Measurements from ENCODE around the gene RGCC. TPM values are rescaled to one million over a fixed set of nuclear protein-coding genes. Genes with fewer than 3 reads are reported as not detected.
A peak's percentile ranks its signal among the peaks of the same experiment; 100 is the strongest.

Gene RGCC
- 0.77 TPM for total RNA-seq (ENCODE audit: unreplicated experiment)
- long read RNA-seq, result 0 reads

GRCh38 chr13:41456768-41457588 lies at the start of gene RGCC:
Gene RGCC, plus strand, starts transcription at chr13:41457550. Its CDS starts 158 bp downstream, at chr13:41457708.
- TF ChIP-seq, protein P1, sequence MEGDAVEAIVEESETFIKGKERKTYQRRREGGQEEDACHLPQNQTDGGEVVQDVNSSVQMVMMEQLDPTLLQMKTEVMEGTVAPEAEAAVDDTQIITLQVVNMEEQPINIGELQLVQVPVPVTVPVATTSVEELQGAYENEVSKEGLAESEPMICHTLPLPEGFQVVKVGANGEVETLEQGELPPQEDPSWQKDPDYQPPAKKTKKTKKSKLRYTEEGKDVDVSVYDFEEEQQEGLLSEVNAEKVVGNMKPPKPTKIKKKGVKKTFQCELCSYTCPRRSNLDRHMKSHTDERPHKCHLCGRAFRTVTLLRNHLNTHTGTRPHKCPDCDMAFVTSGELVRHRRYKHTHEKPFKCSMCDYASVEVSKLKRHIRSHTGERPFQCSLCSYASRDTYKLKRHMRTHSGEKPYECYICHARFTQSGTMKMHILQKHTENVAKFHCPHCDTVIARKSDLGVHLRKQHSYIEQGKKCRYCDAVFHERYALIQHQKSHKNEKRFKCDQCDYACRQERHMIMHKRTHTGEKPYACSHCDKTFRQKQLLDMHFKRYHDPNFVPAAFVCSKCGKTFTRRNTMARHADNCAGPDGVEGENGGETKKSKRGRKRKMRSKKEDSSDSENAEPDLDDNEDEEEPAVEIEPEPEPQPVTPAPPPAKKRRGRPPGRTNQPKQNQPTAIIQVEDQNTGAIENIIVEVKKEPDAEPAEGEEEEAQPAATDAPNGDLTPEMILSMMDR (IDR thresholded peaks at IDR 0.05; ENCODE audit: unreplicated experiment), result no peak
- DNase-seq (ENCODE audit: low spot score), result peak; percentile 62
- H3K27ac Mint-ChIP-seq (ENCODE audit: unreplicated experiment), result no peak within 1 kb of the TSS
- peaks cover 2% of the 10 kb centered on the region for H3K4me1 Mint-ChIP-seq (ENCODE audit: unreplicated experiment)
- peaks cover 11% of the 10 kb centered on the region for H3K27me3 Mint-ChIP-seq (ENCODE audit: unreplicated experiment)
- no peaks in the 10 kb centered on the region for H3K36me3 Mint-ChIP-seq (ENCODE audit: low read depth, unreplicated experiment)
- no peaks in the 10 kb centered on the region for H3K9me3 Mint-ChIP-seq (ENCODE audit: unreplicated experiment)
- peak within 1 kb of the TSS; percentile 78 for H3K4me3 Mint-ChIP-seq (ENCODE audit: unreplicated experiment)

DNA sequence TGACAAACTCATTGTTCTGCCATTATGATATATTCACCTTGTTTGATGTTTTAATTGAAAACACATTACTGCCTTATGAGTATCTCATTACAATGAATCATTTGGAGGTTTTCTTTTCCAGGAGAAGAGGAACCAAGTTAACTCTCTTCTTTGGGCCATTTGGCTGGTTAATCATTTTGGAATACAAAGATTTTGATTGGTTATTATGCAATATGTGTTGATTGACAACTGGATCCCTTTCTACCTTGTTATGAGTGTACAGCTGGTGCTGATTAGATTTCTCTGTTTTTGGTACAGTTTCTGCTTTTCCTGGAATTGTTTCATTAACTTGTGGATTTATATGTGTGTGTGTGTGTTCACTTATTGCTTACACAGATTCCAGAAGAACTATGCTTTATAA lies 49.2 kb upstream of the RGCC start:
- H3K27ac Mint-ChIP-seq (ENCODE audit: unreplicated experiment), result no peak overlapping the region
- H3K27me3 Mint-ChIP-seq (ENCODE audit: unreplicated experiment), result peaks cover 1% of the 10 kb centered on the region
- no peaks in the 10 kb centered on the region for H3K36me3 Mint-ChIP-seq (ENCODE audit: low read depth, unreplicated experiment)
- H3K4me1 Mint-ChIP-seq (ENCODE audit: unreplicated experiment), result no peaks in the 10 kb centered on the region
- no peak overlapping the region for H3K4me3 Mint-ChIP-seq (ENCODE audit: unreplicated experiment)
- H3K9me3 Mint-ChIP-seq (ENCODE audit: unreplicated experiment), result no peaks in the 10 kb centered on the region
- no peak for DNase-seq (ENCODE audit: low spot score)
- TF ChIP-seq, protein P1 (IDR thresholded peaks at IDR 0.05; ENCODE audit: unreplicated experiment), result no peak

- TF ChIP-seq, protein P1 (IDR thresholded peaks at IDR 0.05; ENCODE audit: unreplicated experiment), result no peak
- H3K27me3 Mint-ChIP-seq (ENCODE audit: unreplicated experiment), result peaks cover 1% of the 10 kb centered on the region
- no peak overlapping the region for H3K27ac Mint-ChIP-seq (ENCODE audit: unreplicated experiment)
- no peak for DNase-seq (ENCODE audit: low spot score)
- H3K9me3 Mint-ChIP-seq (ENCODE audit: unreplicated experiment), result no peaks in the 10 kb centered on the region
- H3K4me3 Mint-ChIP-seq (ENCODE audit: unreplicated experiment), result no peak overlapping the region
- no peaks in the 10 kb centered on the region for H3K36me3 Mint-ChIP-seq (ENCODE audit: low read depth, unreplicated experiment)
- no peaks in the 10 kb centered on the region for H3K4me1 Mint-ChIP-seq (ENCODE audit: unreplicated experiment)
Measured at GRCh38 chr13:41408746-41409145, 48.6 kb upstream of the RGCC start.

- H3K4me1 Mint-ChIP-seq (ENCODE audit: unreplicated experiment), result no peaks in the 10 kb centered on the region
- no peaks in the 10 kb centered on the region for H3K9me3 Mint-ChIP-seq (ENCODE audit: unreplicated experiment)
- no peak overlapping the region for H3K27ac Mint-ChIP-seq (ENCODE audit: unreplicated experiment)
- no peak overlapping the region for H3K4me3 Mint-ChIP-seq (ENCODE audit: unreplicated experiment)
- DNase-seq (ENCODE audit: low spot score), result no peak
- TF ChIP-seq, protein P1 (IDR thresholded peaks at IDR 0.05; ENCODE audit: unreplicated experiment), result no peak
- no peaks in the 10 kb centered on the region for H3K36me3 Mint-ChIP-seq (ENCODE audit: low read depth, unreplicated experiment)
- H3K27me3 Mint-ChIP-seq (ENCODE audit: unreplicated experiment), result peaks cover 1% of the 10 kb centered on the region
Measured at GRCh38 chr13:41409611-41410010, 47.7 kb upstream of the RGCC start.

DNA sequence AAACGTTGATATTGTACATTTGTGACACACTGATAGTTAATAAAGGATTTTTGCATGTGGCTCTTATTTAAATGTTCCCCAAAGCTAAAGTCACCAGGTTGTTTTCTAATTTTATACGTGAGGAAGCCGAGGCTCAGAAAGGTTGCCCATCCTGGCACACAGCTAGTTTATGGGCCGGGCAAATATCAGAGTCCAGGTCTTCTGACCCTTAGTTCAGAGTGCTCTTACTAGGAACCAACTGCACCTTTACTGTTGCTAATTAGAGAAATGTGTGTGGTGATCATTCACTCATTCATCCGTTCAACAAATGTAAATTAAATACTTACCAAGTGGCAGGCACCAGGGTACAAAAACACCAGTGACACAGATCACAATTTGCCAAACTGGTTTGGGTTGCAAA lies 46.3 kb upstream of the RGCC start:
- Mint-ChIP-seq H3K27ac (ENCODE audit: unreplicated experiment) (no peak overlapping the region), H3K27me3 (ENCODE audit: unreplicated experiment) (peaks cover 1% of the 10 kb centered on the region), H3K9me3 (ENCODE audit: unreplicated experiment) (no peaks in the 10 kb centered on the region), H3K36me3 (ENCODE audit: low read depth, unreplicated experiment) (no peaks in the 10 kb centered on the region), H3K4me1 (ENCODE audit: unreplicated experiment) (no peaks in the 10 kb centered on the region), H3K4me3 (ENCODE audit: unreplicated experiment) (no peak overlapping the region)
- TF ChIP-seq, protein P1 (IDR thresholded peaks at IDR 0.05; ENCODE audit: unreplicated experiment), result no peak
- DNase-seq (ENCODE audit: low spot score), result no peak

Data from endothelial cell (in vitro differentiated cells).